Vagina (tissue), 2 donors: Measurements from ENCODE around the gene SIGLEC10.
"Not testable (repeated sequence)": the region's sequence is repeated elsewhere in the genome, so short reads cannot be mapped to it uniquely, and the experiment has no call there.

Experiments used
- POLR2A ChIP-seq, 2 donors: fragments of 450-650 bp; IDR thresholded peaks; one replicate each; pipeline ENCODE4 v1.6.1; 2017; ENCODE audit warnings: antibody characterized with exemption in 2 of 2, mild to moderate bottlenecking in 2 of 2, moderate library complexity in 2 of 2
- TF ChIP-seq, protein P1 (sequence below), 3 experiments: fragments of 450-650 bp in 2 of 3; fragments of 200-600 bp in 1 of 3; sonication (generic) in 1 of 3; IDR thresholded peaks; one replicate each; pipeline ENCODE4 v1.5.1; 2017 to 2019; ENCODE audit warnings: antibody characterized with exemption in 3 of 3, mild to moderate bottlenecking in 2 of 3, moderate library complexity in 2 of 3

DNA sequence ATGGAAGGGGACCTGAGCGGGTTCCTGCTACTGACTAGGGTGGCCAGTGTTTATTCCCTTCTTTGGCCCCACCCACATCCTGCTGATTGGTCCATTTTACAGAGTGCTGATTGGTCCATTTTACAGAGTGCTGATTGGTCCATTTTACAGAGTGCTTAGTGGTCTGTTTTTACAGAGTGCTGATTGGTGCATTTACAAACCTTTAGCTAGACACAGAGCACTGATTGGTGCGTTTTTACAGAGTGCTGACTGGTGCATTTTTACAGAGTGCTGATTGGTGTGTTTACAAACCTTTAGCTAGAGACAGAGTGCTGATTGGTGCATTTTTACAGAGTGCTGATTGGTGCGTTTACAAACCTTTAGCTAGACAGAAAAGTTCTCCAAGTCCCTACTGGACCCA lies 30.1 kb upstream of the SIGLEC10 start:
- TF ChIP-seq, protein P1, sequence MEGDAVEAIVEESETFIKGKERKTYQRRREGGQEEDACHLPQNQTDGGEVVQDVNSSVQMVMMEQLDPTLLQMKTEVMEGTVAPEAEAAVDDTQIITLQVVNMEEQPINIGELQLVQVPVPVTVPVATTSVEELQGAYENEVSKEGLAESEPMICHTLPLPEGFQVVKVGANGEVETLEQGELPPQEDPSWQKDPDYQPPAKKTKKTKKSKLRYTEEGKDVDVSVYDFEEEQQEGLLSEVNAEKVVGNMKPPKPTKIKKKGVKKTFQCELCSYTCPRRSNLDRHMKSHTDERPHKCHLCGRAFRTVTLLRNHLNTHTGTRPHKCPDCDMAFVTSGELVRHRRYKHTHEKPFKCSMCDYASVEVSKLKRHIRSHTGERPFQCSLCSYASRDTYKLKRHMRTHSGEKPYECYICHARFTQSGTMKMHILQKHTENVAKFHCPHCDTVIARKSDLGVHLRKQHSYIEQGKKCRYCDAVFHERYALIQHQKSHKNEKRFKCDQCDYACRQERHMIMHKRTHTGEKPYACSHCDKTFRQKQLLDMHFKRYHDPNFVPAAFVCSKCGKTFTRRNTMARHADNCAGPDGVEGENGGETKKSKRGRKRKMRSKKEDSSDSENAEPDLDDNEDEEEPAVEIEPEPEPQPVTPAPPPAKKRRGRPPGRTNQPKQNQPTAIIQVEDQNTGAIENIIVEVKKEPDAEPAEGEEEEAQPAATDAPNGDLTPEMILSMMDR (IDR thresholded peaks at IDR 0.05), result not testable (repeated sequence)
- not testable (repeated sequence) for TF ChIP-seq POLR2A (IDR thresholded peaks at IDR 0.05)
